IPS-18a (cell line): Measurements from ENCODE around the gene MYEOV.

Source experiments
- H3K27ac ChIP-seq: one replicate; pipeline ENCODE4 v1.5.1; 2013; ENCODE audit warnings: low read length
- H3K27me3 ChIP-seq: one replicate; pipeline ENCODE4 v1.6.1; 2013; ENCODE audit warnings: mild to moderate bottlenecking, low read length; ENCODE audit not compliant: control insufficient read depth, insufficient read depth
- H3K36me3 ChIP-seq: one replicate; pipeline ENCODE4 v1.6.1; 2013; ENCODE audit warnings: low read depth, low read length; ENCODE audit not compliant: control insufficient read depth
- H3K4me1 ChIP-seq: one replicate; pipeline ENCODE4 v1.6.1; 2013; ENCODE audit warnings: low read depth, low read length; ENCODE audit not compliant: control insufficient read depth
- H3K4me3 ChIP-seq: one replicate; pipeline ENCODE4 v1.5.1; 2013; ENCODE audit warnings: low read length
- H3K9ac ChIP-seq: one replicate; pipeline ENCODE4 v1.6.1; 2013; ENCODE audit warnings: mild to moderate bottlenecking, low read length, moderate library complexity
- H3K9me3 ChIP-seq: one replicate; pipeline ENCODE4 v1.6.1; 2013; ENCODE audit warnings: low read depth, low read length; ENCODE audit not compliant: control insufficient read depth

Gene MYEOV

GRCh38 chr11:69299572-69299971 is 5.6 kb downstream of the MYEOV start:
- Histone ChIP-seq H3K9me3 (no peaks in the 10 kb centered on the region), H3K9ac (no peak overlapping the region), H3K4me1 (no peaks in the 10 kb centered on the region), H3K36me3 (no peaks in the 10 kb centered on the region), H3K4me3 (no peak overlapping the region), H3K27me3 (no peaks in the 10 kb centered on the region), H3K27ac (no peak overlapping the region)

- no peak overlapping the region for H3K9ac ChIP-seq
- no peak overlapping the region for H3K4me3 ChIP-seq
- no peaks in the 10 kb centered on the region for H3K36me3 ChIP-seq
- no peaks in the 10 kb centered on the region for H3K4me1 ChIP-seq
- H3K27me3 ChIP-seq = no peaks in the 10 kb centered on the region
- H3K9me3 ChIP-seq = no peaks in the 10 kb centered on the region
- no peak overlapping the region for H3K27ac ChIP-seq
Observed at GRCh38 chr11:69300120-69301060, 6.4 kb downstream of the MYEOV start.

- Histone ChIP-seq H3K27ac (no peak overlapping the region), H3K9me3 (no peaks in the 10 kb centered on the region)
Observed at GRCh38 chr11:69301081-69301454, 7.1 kb downstream of the MYEOV start.

GRCh38 chr11:69301455-69302401 is 7.8 kb downstream of the MYEOV start:
- no peaks in the 10 kb centered on the region for H3K9me3 ChIP-seq
- no peak overlapping the region for H3K4me3 ChIP-seq
- no peak overlapping the region for H3K27ac ChIP-seq
- H3K4me1 ChIP-seq = no peaks in the 10 kb centered on the region
- no peaks in the 10 kb centered on the region for H3K36me3 ChIP-seq
- H3K9ac ChIP-seq = no peak overlapping the region
- no peaks in the 10 kb centered on the region for H3K27me3 ChIP-seq

More at GRCh38 chr11:69301081-69301454, 7.1 kb downstream of the MYEOV start:
- no peak overlapping the region for H3K4me3 ChIP-seq
- H3K9ac ChIP-seq = no peak overlapping the region
- H3K36me3 ChIP-seq = no peaks in the 10 kb centered on the region
- no peaks in the 10 kb centered on the region for H3K27me3 ChIP-seq
- H3K4me1 ChIP-seq = no peaks in the 10 kb centered on the region

GRCh38 chr11:69302447-69303020 is 8.6 kb downstream of the MYEOV start:
- Histone ChIP-seq H3K27me3 (no peaks in the 10 kb centered on the region), H3K9me3 (no peaks in the 10 kb centered on the region), H3K36me3 (no peaks in the 10 kb centered on the region), H3K4me3 (no peak overlapping the region), H3K9ac (no peak overlapping the region), H3K27ac (no peak overlapping the region), H3K4me1 (no peaks in the 10 kb centered on the region)

GRCh38 chr11:69303427-69303826 is 9.5 kb downstream of the MYEOV start:
- Histone ChIP-seq H3K36me3 (no peaks in the 10 kb centered on the region), H3K4me1 (no peaks in the 10 kb centered on the region), H3K27ac (no peak overlapping the region)

GRCh38 chr11:69304258-69304657 is 10.3 kb downstream of the MYEOV start:
- H3K4me1 ChIP-seq = no peaks in the 10 kb centered on the region
- no peak overlapping the region for H3K4me3 ChIP-seq
- H3K27ac ChIP-seq = no peak overlapping the region
- H3K9ac ChIP-seq = no peak overlapping the region
- H3K27me3 ChIP-seq = no peaks in the 10 kb centered on the region
- no peaks in the 10 kb centered on the region for H3K36me3 ChIP-seq
- no peaks in the 10 kb centered on the region for H3K9me3 ChIP-seq

More at GRCh38 chr11:69303427-69303826, 9.5 kb downstream of the MYEOV start:
- H3K9me3 ChIP-seq = no peaks in the 10 kb centered on the region
- no peak overlapping the region for H3K4me3 ChIP-seq
- H3K9ac ChIP-seq = no peak overlapping the region
- no peaks in the 10 kb centered on the region for H3K27me3 ChIP-seq

- Histone ChIP-seq H3K27me3 (no peaks in the 10 kb centered on the region), H3K36me3 (no peaks in the 10 kb centered on the region), H3K4me3 (no peak overlapping the region), H3K9ac (no peak overlapping the region), H3K9me3 (no peaks in the 10 kb centered on the region), H3K27ac (no peak overlapping the region), H3K4me1 (no peaks in the 10 kb centered on the region)
Observed at GRCh38 chr11:69304686-69305085, 10.7 kb downstream of the MYEOV start.

- no peaks in the 10 kb centered on the region for H3K27me3 ChIP-seq
- no peak overlapping the region for H3K27ac ChIP-seq
- no peak overlapping the region for H3K4me3 ChIP-seq
- no peaks in the 10 kb centered on the region for H3K36me3 ChIP-seq
- H3K9me3 ChIP-seq = no peaks in the 10 kb centered on the region
- H3K4me1 ChIP-seq = no peaks in the 10 kb centered on the region
- no peak overlapping the region for H3K9ac ChIP-seq
Observed at GRCh38 chr11:69305885-69306540, 12.1 kb downstream of the MYEOV start.

- H3K9me3 ChIP-seq = no peaks in the 10 kb centered on the region
- no peaks in the 10 kb centered on the region for H3K4me1 ChIP-seq
- no peaks in the 10 kb centered on the region for H3K36me3 ChIP-seq
- H3K27ac ChIP-seq = no peak overlapping the region
- no peak overlapping the region for H3K4me3 ChIP-seq
- no peaks in the 10 kb centered on the region for H3K27me3 ChIP-seq
- H3K9ac ChIP-seq = no peak overlapping the region
Observed at GRCh38 chr11:69306821-69307220, 12.9 kb downstream of the MYEOV start.

- Histone ChIP-seq H3K36me3 (no peaks in the 10 kb centered on the region), H3K27ac (no peak overlapping the region), H3K9ac (no peak overlapping the region), H3K4me1 (no peaks in the 10 kb centered on the region), H3K9me3 (no peaks in the 10 kb centered on the region), H3K27me3 (no peaks in the 10 kb centered on the region), H3K4me3 (no peak overlapping the region)
Observed at GRCh38 chr11:69307421-69307820, 13.5 kb downstream of the MYEOV start.
